ENCODE results near the gene AKNA.

The AKNA gene

DNA sequence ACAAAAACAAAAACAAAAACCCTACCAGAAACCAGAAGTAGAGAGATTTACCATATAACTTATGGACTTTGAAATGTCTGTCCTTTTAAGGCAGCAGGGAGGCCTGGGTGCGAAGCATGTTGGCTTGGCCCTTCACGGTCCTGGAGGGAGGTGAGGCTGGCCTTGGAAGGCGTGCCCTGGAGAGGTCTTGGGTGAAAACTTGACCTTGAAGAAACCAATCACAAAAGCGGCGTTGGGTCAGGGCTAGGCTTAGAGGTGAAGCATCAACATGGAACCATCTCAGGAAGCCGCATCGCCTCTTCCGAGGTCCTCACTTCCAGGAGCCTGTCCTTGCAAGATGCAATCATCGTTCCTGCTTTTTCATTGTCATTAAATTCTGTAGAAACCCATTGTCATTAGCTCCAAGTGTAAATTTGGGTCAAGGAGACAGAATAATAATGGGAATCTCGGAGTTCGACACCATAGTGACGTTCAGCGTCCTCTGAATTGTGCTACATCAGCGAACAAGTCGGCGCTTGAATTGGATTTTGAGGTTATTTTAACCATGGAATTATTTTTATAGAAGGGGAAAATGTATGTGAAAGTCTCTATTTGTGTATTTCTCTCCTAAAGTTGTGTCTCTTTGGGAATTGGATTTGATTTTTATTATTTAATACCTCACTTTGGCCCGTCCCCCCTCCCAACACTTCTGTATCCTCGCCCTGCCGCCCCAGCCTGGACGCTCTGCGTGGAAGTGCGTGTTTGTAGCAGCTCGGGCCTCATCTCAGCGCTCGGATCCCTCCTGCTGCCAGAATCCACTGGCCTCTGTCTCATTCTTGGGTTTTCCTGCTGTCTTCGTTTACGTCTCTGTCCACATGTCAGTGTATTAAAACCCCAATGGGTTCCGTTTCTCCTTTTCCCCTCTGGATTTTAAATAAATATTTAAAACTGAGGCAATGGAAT lies 75.9 kb downstream of the AKNA start:
- TF ChIP-seq, protein P1, sequence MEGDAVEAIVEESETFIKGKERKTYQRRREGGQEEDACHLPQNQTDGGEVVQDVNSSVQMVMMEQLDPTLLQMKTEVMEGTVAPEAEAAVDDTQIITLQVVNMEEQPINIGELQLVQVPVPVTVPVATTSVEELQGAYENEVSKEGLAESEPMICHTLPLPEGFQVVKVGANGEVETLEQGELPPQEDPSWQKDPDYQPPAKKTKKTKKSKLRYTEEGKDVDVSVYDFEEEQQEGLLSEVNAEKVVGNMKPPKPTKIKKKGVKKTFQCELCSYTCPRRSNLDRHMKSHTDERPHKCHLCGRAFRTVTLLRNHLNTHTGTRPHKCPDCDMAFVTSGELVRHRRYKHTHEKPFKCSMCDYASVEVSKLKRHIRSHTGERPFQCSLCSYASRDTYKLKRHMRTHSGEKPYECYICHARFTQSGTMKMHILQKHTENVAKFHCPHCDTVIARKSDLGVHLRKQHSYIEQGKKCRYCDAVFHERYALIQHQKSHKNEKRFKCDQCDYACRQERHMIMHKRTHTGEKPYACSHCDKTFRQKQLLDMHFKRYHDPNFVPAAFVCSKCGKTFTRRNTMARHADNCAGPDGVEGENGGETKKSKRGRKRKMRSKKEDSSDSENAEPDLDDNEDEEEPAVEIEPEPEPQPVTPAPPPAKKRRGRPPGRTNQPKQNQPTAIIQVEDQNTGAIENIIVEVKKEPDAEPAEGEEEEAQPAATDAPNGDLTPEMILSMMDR (IDR thresholded peaks at IDR 0.05; ENCODE audit: insufficient read depth, low read length, missing control alignments): no peak
- no peak overlapping the region for H3K4me3 ChIP-seq (ENCODE audit: low read depth, low read length)
- DNase-seq (ENCODE audit: low read depth, low spot score): no peak
- ChIA-PET POLR2A (no interaction called here), CTCF (interaction anchor here (1.0 kb wide), 1 partner anchor 205 kb away, joined by 3 read pairs; no protein-coding TSS in a partner anchor)

GRCh38 chr9:114310471-114311450 lies 77.0 kb downstream of the AKNA start:
- TF ChIP-seq, protein P1 (IDR thresholded peaks at IDR 0.05; ENCODE audit: insufficient read depth, low read length, missing control alignments): no peak

GRCh38 chr9:114309096-114309495 lies 78.7 kb downstream of the AKNA start:
- ChIA-PET CTCF (interaction anchor here (1.2 to 2.3 kb wide), 5 partner anchors 10 to 627 kb away, joined by 3 to 8 read pairs (median 4); partner anchors contain the start of gene COL27A1), POLR2A (no interaction called here)
- H3K4me3 ChIP-seq (ENCODE audit: low read depth, low read length): no peak overlapping the region
- TF ChIP-seq, protein P1 (IDR thresholded peaks at IDR 0.05; ENCODE audit: insufficient read depth, low read length, missing control alignments): no peak
- DNase-seq (ENCODE audit: low read depth, low spot score): no peak

More at GRCh38 chr9:114310471-114311450, 77.0 kb downstream of the AKNA start:
- no peak overlapping the region for H3K4me3 ChIP-seq (ENCODE audit: low read depth, low read length)
- ChIA-PET CTCF (interaction anchor here (0.8 to 1.5 kb wide), 4 partner anchors 10 to 253 kb away, joined by 3 to 4 read pairs (median 3); no protein-coding TSS in a partner anchor), POLR2A (no interaction called here)
- DNase-seq (ENCODE audit: low read depth, low spot score): no peak

- ChIA-PET POLR2A (no interaction called here), CTCF (interaction anchor here (1.1 to 2.3 kb wide), 5 partner anchors 147 to 627 kb away, joined by 3 to 8 read pairs (median 4); partner anchors contain the start of gene COL27A1)
- no peak for DNase-seq (ENCODE audit: low read depth, low spot score)
- H3K4me3 ChIP-seq (ENCODE audit: low read depth, low read length): no peak overlapping the region
- TF ChIP-seq, protein P1 (IDR thresholded peaks at IDR 0.05; ENCODE audit: insufficient read depth, low read length, missing control alignments): no peak
These were observed 79.3 kb downstream of the AKNA start for GRCh38 chr9:114308361-114308950.

GRCh38 chr9:114307899-114308267 lies 79.9 kb downstream of the AKNA start:
- CTCF ChIA-PET: interaction anchor here (1.1 to 2.3 kb wide), 4 partner anchors 146 to 248 kb away, joined by 3 to 8 read pairs (median 5); partner anchors contain the start of gene COL27A1
- DNase-seq (ENCODE audit: low read depth, low spot score): no peak
- H3K4me3 ChIP-seq (ENCODE audit: low read depth, low read length): no peak overlapping the region
- TF ChIP-seq, protein P1 (IDR thresholded peaks at IDR 0.05; ENCODE audit: insufficient read depth, low read length, missing control alignments): no peak
- POLR2A ChIA-PET: no interaction called here

Data from AG04449 (cell line).